Measurements from ENCODE around the gene TAS1R2.

Gene TAS1R2

GRCh38 chr1:18819203-18819602, 40.3 kb downstream of the TAS1R2 start:
- Histone ChIP-seq H3K4me3 (ENCODE audit: low read depth, low read length) (no peak overlapping the region), H3K27ac (ENCODE audit: low read depth, low read length) (no peak overlapping the region), H3K4me1 (ENCODE audit: control insufficient read depth, insufficient read depth, low read length) (no peaks in the 10 kb centered on the region; the same call in 1 of the 2 replicates), H3K27me3 (ENCODE audit: control insufficient read depth, insufficient read depth, low read length) (peaks cover 16% of the 10 kb centered on the region), H3K36me3 (ENCODE audit: control insufficient read depth, insufficient read depth, low read length) (no peaks in the 10 kb centered on the region), H3K9me3 (ENCODE audit: control insufficient read depth, insufficient read depth, low read length) (no peaks in the 10 kb centered on the region), H3K9ac (ENCODE audit: low read depth, low read length) (no peak overlapping the region)

- no peaks in the 10 kb centered on the region for H3K9me3 ChIP-seq (ENCODE audit: control insufficient read depth, insufficient read depth, low read length)
- peaks cover 16% of the 10 kb centered on the region for H3K27me3 ChIP-seq (ENCODE audit: control insufficient read depth, insufficient read depth, low read length)
- H3K27ac ChIP-seq (ENCODE audit: low read depth, low read length) = no peak overlapping the region
- no peaks in the 10 kb centered on the region for H3K36me3 ChIP-seq (ENCODE audit: control insufficient read depth, insufficient read depth, low read length)
- no peak overlapping the region for H3K4me3 ChIP-seq (ENCODE audit: low read depth, low read length)
- no peaks in the 10 kb centered on the region; the same call in 1 of the 2 replicates for H3K4me1 ChIP-seq (ENCODE audit: control insufficient read depth, insufficient read depth, low read length)
- H3K9ac ChIP-seq (ENCODE audit: low read depth, low read length) = no peak overlapping the region
These were observed 41.5 kb downstream of the TAS1R2 start for GRCh38 chr1:18817795-18818435.

GRCh38 chr1:18817316-18817715, 42.1 kb downstream of the TAS1R2 start:
- no peak overlapping the region for H3K9ac ChIP-seq (ENCODE audit: low read depth, low read length)
- no peaks in the 10 kb centered on the region for H3K9me3 ChIP-seq (ENCODE audit: control insufficient read depth, insufficient read depth, low read length)
- H3K4me1 ChIP-seq (ENCODE audit: control insufficient read depth, insufficient read depth, low read length) = no peaks in the 10 kb centered on the region; the same call in 1 of the 2 replicates
- no peaks in the 10 kb centered on the region for H3K36me3 ChIP-seq (ENCODE audit: control insufficient read depth, insufficient read depth, low read length)
- H3K4me3 ChIP-seq (ENCODE audit: low read depth, low read length) = no peak overlapping the region
- no peak overlapping the region for H3K27ac ChIP-seq (ENCODE audit: low read depth, low read length)
- H3K27me3 ChIP-seq (ENCODE audit: control insufficient read depth, insufficient read depth, low read length) = peaks cover 16% of the 10 kb centered on the region

- H3K27ac ChIP-seq (ENCODE audit: low read depth, low read length) = no peak overlapping the region
- no peak overlapping the region for H3K9ac ChIP-seq (ENCODE audit: low read depth, low read length)
- H3K4me1 ChIP-seq (ENCODE audit: control insufficient read depth, insufficient read depth, low read length) = no peaks in the 10 kb centered on the region; the same call in 1 of the 2 replicates
- peaks cover 16% of the 10 kb centered on the region for H3K27me3 ChIP-seq (ENCODE audit: control insufficient read depth, insufficient read depth, low read length)
- no peaks in the 10 kb centered on the region for H3K36me3 ChIP-seq (ENCODE audit: control insufficient read depth, insufficient read depth, low read length)
- H3K9me3 ChIP-seq (ENCODE audit: control insufficient read depth, insufficient read depth, low read length) = no peaks in the 10 kb centered on the region
- no peak overlapping the region for H3K4me3 ChIP-seq (ENCODE audit: low read depth, low read length)
These were observed 42.7 kb downstream of the TAS1R2 start for GRCh38 chr1:18816808-18817207.

- Histone ChIP-seq H3K27ac (ENCODE audit: low read depth, low read length) (no peak overlapping the region), H3K36me3 (ENCODE audit: control insufficient read depth, insufficient read depth, low read length) (no peaks in the 10 kb centered on the region), H3K27me3 (ENCODE audit: control insufficient read depth, insufficient read depth, low read length) (peaks cover 9% of the 10 kb centered on the region), H3K9ac (ENCODE audit: low read depth, low read length) (no peak overlapping the region), H3K9me3 (ENCODE audit: control insufficient read depth, insufficient read depth, low read length) (no peaks in the 10 kb centered on the region), H3K4me1 (ENCODE audit: control insufficient read depth, insufficient read depth, low read length) (no peaks in the 10 kb centered on the region), H3K4me3 (ENCODE audit: low read depth, low read length) (no peak overlapping the region)
These were observed 44.5 kb downstream of the TAS1R2 start for GRCh38 chr1:18814874-18815531.

- Histone ChIP-seq H3K27me3 (ENCODE audit: control insufficient read depth, insufficient read depth, low read length) (peaks cover 3% of the 10 kb centered on the region; the same call in 1 of the 2 replicates), H3K4me1 (ENCODE audit: control insufficient read depth, insufficient read depth, low read length) (no peaks in the 10 kb centered on the region), H3K9ac (ENCODE audit: low read depth, low read length) (no peak overlapping the region), H3K9me3 (ENCODE audit: control insufficient read depth, insufficient read depth, low read length) (no peaks in the 10 kb centered on the region), H3K36me3 (ENCODE audit: control insufficient read depth, insufficient read depth, low read length) (no peaks in the 10 kb centered on the region), H3K27ac (ENCODE audit: low read depth, low read length) (no peak overlapping the region), H3K4me3 (ENCODE audit: low read depth, low read length) (no peak overlapping the region)
These were observed 45.0 kb downstream of the TAS1R2 start for GRCh38 chr1:18814425-18814824.

- Histone ChIP-seq H3K9me3 (ENCODE audit: control insufficient read depth, insufficient read depth, low read length) (no peaks in the 10 kb centered on the region), H3K27me3 (ENCODE audit: control insufficient read depth, insufficient read depth, low read length) (no peaks in the 10 kb centered on the region), H3K36me3 (ENCODE audit: control insufficient read depth, insufficient read depth, low read length) (no peaks in the 10 kb centered on the region), H3K9ac (ENCODE audit: low read depth, low read length) (no peak overlapping the region), H3K4me1 (ENCODE audit: control insufficient read depth, insufficient read depth, low read length) (no peaks in the 10 kb centered on the region), H3K4me3 (ENCODE audit: low read depth, low read length) (no peak overlapping the region), H3K27ac (ENCODE audit: low read depth, low read length) (no peak overlapping the region)
These were observed 47.0 kb downstream of the TAS1R2 start for GRCh38 chr1:18812453-18812939.

GRCh38 chr1:18811733-18812452, 47.6 kb downstream of the TAS1R2 start:
- Histone ChIP-seq H3K4me3 (ENCODE audit: low read depth, low read length) (no peak overlapping the region), H3K4me1 (ENCODE audit: control insufficient read depth, insufficient read depth, low read length) (no peaks in the 10 kb centered on the region), H3K9me3 (ENCODE audit: control insufficient read depth, insufficient read depth, low read length) (no peaks in the 10 kb centered on the region), H3K27me3 (ENCODE audit: control insufficient read depth, insufficient read depth, low read length) (no peaks in the 10 kb centered on the region), H3K9ac (ENCODE audit: low read depth, low read length) (no peak overlapping the region), H3K36me3 (ENCODE audit: control insufficient read depth, insufficient read depth, low read length) (no peaks in the 10 kb centered on the region), H3K27ac (ENCODE audit: low read depth, low read length) (no peak overlapping the region)

- no peak overlapping the region for H3K27ac ChIP-seq (ENCODE audit: low read depth, low read length)
- no peak overlapping the region for H3K4me3 ChIP-seq (ENCODE audit: low read depth, low read length)
- H3K27me3 ChIP-seq (ENCODE audit: control insufficient read depth, insufficient read depth, low read length) = no peaks in the 10 kb centered on the region
- no peak overlapping the region for H3K9ac ChIP-seq (ENCODE audit: low read depth, low read length)
- H3K36me3 ChIP-seq (ENCODE audit: control insufficient read depth, insufficient read depth, low read length) = no peaks in the 10 kb centered on the region
- H3K4me1 ChIP-seq (ENCODE audit: control insufficient read depth, insufficient read depth, low read length) = no peaks in the 10 kb centered on the region
- H3K9me3 ChIP-seq (ENCODE audit: control insufficient read depth, insufficient read depth, low read length) = no peaks in the 10 kb centered on the region
These were observed 49.2 kb downstream of the TAS1R2 start for GRCh38 chr1:18809953-18810899.

- no peaks in the 10 kb centered on the region for H3K27me3 ChIP-seq (ENCODE audit: control insufficient read depth, insufficient read depth, low read length)
- H3K36me3 ChIP-seq (ENCODE audit: control insufficient read depth, insufficient read depth, low read length) = no peaks in the 10 kb centered on the region
- no peak overlapping the region for H3K27ac ChIP-seq (ENCODE audit: low read depth, low read length)
- H3K9me3 ChIP-seq (ENCODE audit: control insufficient read depth, insufficient read depth, low read length) = no peaks in the 10 kb centered on the region
- H3K4me1 ChIP-seq (ENCODE audit: control insufficient read depth, insufficient read depth, low read length) = no peaks in the 10 kb centered on the region
- no peak overlapping the region for H3K4me3 ChIP-seq (ENCODE audit: low read depth, low read length)
- H3K9ac ChIP-seq (ENCODE audit: low read depth, low read length) = no peak overlapping the region
These were observed 50.9 kb downstream of the TAS1R2 start for GRCh38 chr1:18808550-18808949.

Measured in HUES48 (cell line).